NCI-H226 (cell line): ENCODE measurements around the gene FBXO24.

ENCODE experiments used
- DNase-seq: peaks from one replicate; pipeline ENCODE4 v3.0.0-alpha.2; 2015

FBXO24 gene

GRCh38 chr7:100575206-100575631 is 10.9 kb upstream of the FBXO24 start:
- no peak for DNase-seq

GRCh38 chr7:100575746-100576383 is 10.3 kb upstream of the FBXO24 start:
- DNase-seq: no peak

GRCh38 chr7:100576384-100576993 is 9.6 kb upstream of the FBXO24 start:
- no peak for DNase-seq

- no peak for DNase-seq
Observed at GRCh38 chr7:100577103-100577502, 9.0 kb upstream of the FBXO24 start.

- DNase-seq: no peak
Observed at GRCh38 chr7:100577507-100577906, 8.6 kb upstream of the FBXO24 start.

GRCh38 chr7:100578246-100579183 is 7.6 kb upstream of the FBXO24 start:
- DNase-seq: no peak

GRCh38 chr7:100580466-100581283 is 5.5 kb upstream of the FBXO24 start:
- no peak for DNase-seq

- no peak for DNase-seq
Observed at GRCh38 chr7:100582041-100582579, 4.0 kb upstream of the FBXO24 start.

- no peak for DNase-seq
Observed at GRCh38 chr7:100582650-100583049, 3.5 kb upstream of the FBXO24 start.

- DNase-seq: peak; percentile 90
Observed at GRCh38 chr7:100583132-100584053, 2.7 kb upstream of the FBXO24 start.

GRCh38 chr7:100584054-100584682 is 2.0 kb upstream of the FBXO24 start:
- DNase-seq: peak; percentile 41

- DNase-seq: peak; percentile 99
Observed at GRCh38 chr7:100584683-100585510, 1.2 kb upstream of the FBXO24 start.

GRCh38 chr7:100585511-100586265 is 440 bp upstream of the FBXO24 start, which contains the start of gene LRCH4:
Gene LRCH4, minus strand, starts transcription at chr7:100586129. Its CDS starts 29 bp downstream, at chr7:100586100.
- peak; percentile 38 for DNase-seq

GRCh38 chr7:100588438-100588837 is 2.3 kb downstream of the FBXO24 start:
- DNase-seq: no peak

- DNase-seq: no peak
Observed at GRCh38 chr7:100589341-100589947, 3.3 kb downstream of the FBXO24 start.

GRCh38 chr7:100590077-100590737 is 4.1 kb downstream of the FBXO24 start:
- DNase-seq: no peak

- no peak for DNase-seq
Observed at GRCh38 chr7:100591596-100591995, 5.5 kb downstream of the FBXO24 start.

- no peak for DNase-seq
Observed at GRCh38 chr7:100595188-100595587, 9.1 kb downstream of the FBXO24 start.
